Body of pancreas (tissue), 4 donors: ENCODE results near the gene PLA2G12B.

Experiments
- CTCF ChIP-seq, 7 experiments: fragments of 450-650 bp in 4 of 7; fragments of 200-600 bp in 3 of 7; sonication (generic) in 3 of 7; IDR thresholded peaks; one replicate each; pipeline ENCODE4 v1.5.1; 2016 to 2019; ENCODE audit warnings: antibody characterized with exemption in 7 of 7
- POLR2A ChIP-seq, 3 donors: fragments of 450-650 bp; IDR thresholded peaks; one replicate each; pipeline ENCODE4 v1.6.1; 2016; ENCODE audit warnings: antibody characterized with exemption in 3 of 3, mild to moderate bottlenecking in 2 of 3

DNA sequence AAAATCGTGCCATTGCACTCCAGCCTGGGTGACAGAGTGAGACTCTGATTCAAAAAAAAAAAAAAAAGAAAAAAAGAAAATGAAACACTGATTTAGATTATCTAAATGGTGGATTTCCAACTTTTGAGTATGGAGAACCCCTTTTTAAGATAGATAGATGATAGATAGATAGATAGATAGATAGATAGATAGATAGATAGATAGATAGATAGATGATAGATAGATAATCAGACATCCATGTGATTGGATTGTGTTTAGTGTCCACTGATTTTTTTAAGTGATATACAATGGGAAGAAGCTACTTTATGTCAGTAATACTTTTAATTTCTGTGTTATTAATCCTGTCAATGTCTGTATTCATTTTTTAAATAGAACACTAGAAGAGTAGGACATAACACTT is 55.1 kb downstream of the PLA2G12B start:
- TF ChIP-seq CTCF (IDR thresholded peaks at IDR 0.05): no peak
- TF ChIP-seq POLR2A (IDR thresholded peaks at IDR 0.05): no peak
